SK-N-SH treated with all-trans-retinoic acid at 6 μM for 48 hours (cell line): ENCODE data around the gene WWP2.

Experiments
- ATAC-seq: fragments of 200-7000 bp; cut with Tn5 transposase; 3 replicates; pipeline ENCODE4 v1.9.1; 2020; ENCODE audit warnings: mild to moderate bottlenecking, moderate library complexity
- ARNTL ChIP-seq: fragments of 450-650 bp; formaldehyde crosslinking; IDR thresholded peaks from 2 replicates; pipeline ENCODE4 v1.5.0; 2020; ENCODE audit warnings: low read depth, mild to moderate bottlenecking, moderate library complexity, borderline replicate concordance
- BACH2 ChIP-seq: fragments of 250-450 bp; sonication (Bioruptor Pico); IDR thresholded peaks from 2 replicates; pipeline ENCODE4 v1.9.0; 2021; ENCODE audit warnings: mild to moderate bottlenecking, borderline replicate concordance
- CSDC2 ChIP-seq: fragments of 250-450 bp; sonication (Bioruptor Pico); IDR thresholded peaks from 2 replicates; pipeline ENCODE4 v1.5.0; 2020; ENCODE audit warnings: mild to moderate bottlenecking, moderate library complexity
- ESRRG ChIP-seq: fragments of 250-450 bp; sonication (Bioruptor Pico); IDR thresholded peaks from 2 replicates; pipeline ENCODE4 v1.6.1; 2021; ENCODE audit warnings: mild to moderate bottlenecking
- ISL1 ChIP-seq: fragments of 250-450 bp; sonication (Bioruptor Pico); IDR thresholded peaks from 2 replicates; pipeline ENCODE4 v2.1.2; 2022; ENCODE audit warnings: mild to moderate bottlenecking, moderate library complexity
- OSR1 ChIP-seq: fragments of 250-450 bp; sonication (Bioruptor Pico); IDR thresholded peaks from 2 replicates; pipeline ENCODE4 v1.8.0; 2022; ENCODE audit warnings: moderate library complexity, mild to moderate bottlenecking, inconsistent platforms
- PPARA ChIP-seq: fragments of 250-450 bp; sonication (Bioruptor Pico); IDR thresholded peaks from 2 replicates; pipeline ENCODE4 v1.5.0; 2020; ENCODE audit warnings: mild to moderate bottlenecking, borderline replicate concordance
- RARB ChIP-seq: fragments of 250-450 bp; sonication (Bioruptor Pico); IDR thresholded peaks from 2 replicates; pipeline ENCODE4 v1.8.0; 2021; ENCODE audit warnings: mild to moderate bottlenecking, moderate library complexity
- TCF4 ChIP-seq: fragments of 250-450 bp; sonication (Bioruptor Pico); IDR thresholded peaks from 2 replicates; pipeline ENCODE4 v1.8.0; 2021; ENCODE audit warnings: mild to moderate bottlenecking, moderate library complexity, borderline replicate concordance
- TOX ChIP-seq: fragments of 250-450 bp; sonication (Bioruptor Pico); IDR thresholded peaks from 2 replicates; pipeline ENCODE4 v1.8.0; 2021; ENCODE audit warnings: mild to moderate bottlenecking, moderate library complexity, borderline replicate concordance
- ZC3H10 ChIP-seq: fragments of 250-450 bp; sonication (Bioruptor Pico); IDR thresholded peaks from 2 replicates; pipeline ENCODE4 v1.5.1; 2021; ENCODE audit warnings: mild to moderate bottlenecking, moderate library complexity
- ZFP3 ChIP-seq: fragments of 250-450 bp; sonication (Bioruptor Pico); IDR thresholded peaks from 2 replicates; pipeline ENCODE4 v1.5.0; 2020; ENCODE audit warnings: mild to moderate bottlenecking, moderate library complexity
- ZFP30 ChIP-seq: fragments of 450-650 bp; formaldehyde crosslinking; IDR thresholded peaks from 2 replicates; pipeline ENCODE4 v1.5.0; 2022; ENCODE audit warnings: mild to moderate bottlenecking, moderate library complexity
- ZNF565 ChIP-seq: fragments of 450-650 bp; formaldehyde crosslinking; conservative IDR thresholded peaks from 2 replicates; pipeline ENCODE4 v1.5.0; 2020; ENCODE audit warnings: low read depth, mild to moderate bottlenecking, moderate library complexity
- ZNF70 ChIP-seq: fragments of 450-650 bp; formaldehyde crosslinking; IDR thresholded peaks from 2 replicates; pipeline ENCODE4 v1.5.0; 2020; ENCODE audit warnings: mild to moderate bottlenecking, moderate library complexity
- ZNF8 ChIP-seq: fragments of 450-650 bp; formaldehyde crosslinking; IDR thresholded peaks from 2 replicates; pipeline ENCODE4 v1.5.0; 2020; ENCODE audit warnings: mild to moderate bottlenecking, moderate library complexity
- TF ChIP-seq, protein P1 (sequence below): fragments of 250-450 bp; sonication (Bioruptor Pico); IDR thresholded peaks from 2 replicates; pipeline ENCODE4 v1.8.0; 2021; ENCODE audit warnings: low read depth, mild to moderate bottlenecking, moderate library complexity, borderline replicate concordance
- TF ChIP-seq, protein P2 (sequence below): fragments of 250-450 bp; sonication (Bioruptor Pico); IDR thresholded peaks from 2 replicates; pipeline ENCODE4 v1.5.1; 2021; ENCODE audit warnings: mild to moderate bottlenecking, moderate library complexity
- TF ChIP-seq, protein P3 (sequence below): fragments of 250-450 bp; sonication (Bioruptor Pico); IDR thresholded peaks from 2 replicates; pipeline ENCODE4 v1.8.0; 2020; ENCODE audit warnings: mild to moderate bottlenecking, moderate library complexity, borderline replicate concordance
- TF ChIP-seq, protein P4 (sequence below): fragments of 250-450 bp; sonication (Bioruptor Pico); IDR thresholded peaks from 2 replicates; pipeline ENCODE4 v1.5.0; 2020; ENCODE audit warnings: mild to moderate bottlenecking, moderate library complexity

The WWP2 gene

DNA sequence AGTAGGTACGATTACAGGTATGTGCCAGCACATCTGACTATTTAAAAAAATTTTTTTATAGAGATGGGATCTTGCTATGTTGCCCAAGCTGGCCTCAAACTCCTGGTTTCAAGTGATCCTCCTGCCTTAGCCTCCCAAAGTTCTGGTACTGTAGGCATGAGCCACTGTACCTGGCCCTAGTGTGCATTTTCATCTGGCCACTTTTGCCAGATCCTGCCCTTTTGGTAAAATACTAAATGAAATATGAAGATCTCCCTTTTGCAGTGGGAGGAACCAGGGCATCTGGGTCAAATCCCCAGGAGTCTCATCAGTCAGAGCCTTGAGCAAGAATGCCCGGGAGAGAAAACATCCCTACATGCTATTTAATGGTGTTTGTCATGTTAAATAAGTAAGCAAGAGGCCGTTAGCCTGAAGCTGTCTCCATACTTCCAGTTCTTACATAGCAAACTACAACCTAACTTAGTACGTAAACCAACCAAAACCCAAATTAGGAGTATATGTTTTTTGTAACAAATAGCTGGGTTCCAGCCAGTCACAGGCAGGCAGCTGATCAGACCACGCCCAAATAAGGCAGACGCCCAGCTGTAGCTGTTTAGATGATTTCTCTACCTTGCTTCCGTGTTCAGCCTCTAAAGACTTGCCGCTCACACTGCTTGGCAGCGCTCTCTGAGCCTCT is 142.5 kb downstream of the WWP2 start:
- no peak for TF ChIP-seq RARB (CRISPR knock-in tag)
- no peak for TF ChIP-seq PPARA (CRISPR knock-in tag)
- TF ChIP-seq, protein P1, sequence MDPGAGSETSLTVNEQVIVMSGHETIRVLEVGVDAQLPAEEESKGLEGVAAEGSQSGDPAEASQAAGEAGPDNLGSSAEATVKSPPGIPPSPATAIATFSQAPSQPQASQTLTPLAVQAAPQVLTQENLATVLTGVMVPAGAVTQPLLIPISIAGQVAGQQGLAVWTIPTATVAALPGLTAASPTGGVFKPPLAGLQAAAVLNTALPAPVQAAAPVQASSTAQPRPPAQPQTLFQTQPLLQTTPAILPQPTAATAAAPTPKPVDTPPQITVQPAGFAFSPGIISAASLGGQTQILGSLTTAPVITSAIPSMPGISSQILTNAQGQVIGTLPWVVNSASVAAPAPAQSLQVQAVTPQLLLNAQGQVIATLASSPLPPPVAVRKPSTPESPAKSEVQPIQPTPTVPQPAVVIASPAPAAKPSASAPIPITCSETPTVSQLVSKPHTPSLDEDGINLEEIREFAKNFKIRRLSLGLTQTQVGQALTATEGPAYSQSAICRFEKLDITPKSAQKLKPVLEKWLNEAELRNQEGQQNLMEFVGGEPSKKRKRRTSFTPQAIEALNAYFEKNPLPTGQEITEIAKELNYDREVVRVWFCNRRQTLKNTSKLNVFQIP, result no peak
- TF ChIP-seq, protein P2, sequence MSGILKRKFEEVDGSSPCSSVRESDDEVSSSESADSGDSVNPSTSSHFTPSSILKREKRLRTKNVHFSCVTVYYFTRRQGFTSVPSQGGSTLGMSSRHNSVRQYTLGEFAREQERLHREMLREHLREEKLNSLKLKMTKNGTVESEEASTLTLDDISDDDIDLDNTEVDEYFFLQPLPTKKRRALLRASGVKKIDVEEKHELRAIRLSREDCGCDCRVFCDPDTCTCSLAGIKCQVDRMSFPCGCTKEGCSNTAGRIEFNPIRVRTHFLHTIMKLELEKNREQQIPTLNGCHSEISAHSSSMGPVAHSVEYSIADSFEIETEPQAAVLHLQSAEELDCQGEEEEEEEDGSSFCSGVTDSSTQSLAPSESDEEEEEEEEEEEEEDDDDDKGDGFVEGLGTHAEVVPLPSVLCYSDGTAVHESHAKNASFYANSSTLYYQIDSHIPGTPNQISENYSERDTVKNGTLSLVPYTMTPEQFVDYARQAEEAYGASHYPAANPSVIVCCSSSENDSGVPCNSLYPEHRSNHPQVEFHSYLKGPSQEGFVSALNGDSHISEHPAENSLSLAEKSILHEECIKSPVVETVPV (CRISPR knock-in tag), result no peak
- TF ChIP-seq CSDC2 (CRISPR knock-in tag), result no peak
- TF ChIP-seq ARNTL, result no peak
- TF ChIP-seq, protein P3, sequence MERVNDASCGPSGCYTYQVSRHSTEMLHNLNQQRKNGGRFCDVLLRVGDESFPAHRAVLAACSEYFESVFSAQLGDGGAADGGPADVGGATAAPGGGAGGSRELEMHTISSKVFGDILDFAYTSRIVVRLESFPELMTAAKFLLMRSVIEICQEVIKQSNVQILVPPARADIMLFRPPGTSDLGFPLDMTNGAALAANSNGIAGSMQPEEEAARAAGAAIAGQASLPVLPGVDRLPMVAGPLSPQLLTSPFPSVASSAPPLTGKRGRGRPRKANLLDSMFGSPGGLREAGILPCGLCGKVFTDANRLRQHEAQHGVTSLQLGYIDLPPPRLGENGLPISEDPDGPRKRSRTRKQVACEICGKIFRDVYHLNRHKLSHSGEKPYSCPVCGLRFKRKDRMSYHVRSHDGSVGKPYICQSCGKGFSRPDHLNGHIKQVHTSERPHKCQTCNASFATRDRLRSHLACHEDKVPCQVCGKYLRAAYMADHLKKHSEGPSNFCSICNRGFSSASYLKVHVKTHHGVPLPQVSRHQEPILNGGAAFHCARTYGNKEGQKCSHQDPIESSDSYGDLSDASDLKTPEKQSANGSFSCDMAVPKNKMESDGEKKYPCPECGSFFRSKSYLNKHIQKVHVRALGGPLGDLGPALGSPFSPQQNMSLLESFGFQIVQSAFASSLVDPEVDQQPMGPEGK (CRISPR knock-in tag), result no peak
- no peak for TF ChIP-seq ZNF565 (CRISPR knock-in tag)
- ATAC-seq, result no peak

DNA sequence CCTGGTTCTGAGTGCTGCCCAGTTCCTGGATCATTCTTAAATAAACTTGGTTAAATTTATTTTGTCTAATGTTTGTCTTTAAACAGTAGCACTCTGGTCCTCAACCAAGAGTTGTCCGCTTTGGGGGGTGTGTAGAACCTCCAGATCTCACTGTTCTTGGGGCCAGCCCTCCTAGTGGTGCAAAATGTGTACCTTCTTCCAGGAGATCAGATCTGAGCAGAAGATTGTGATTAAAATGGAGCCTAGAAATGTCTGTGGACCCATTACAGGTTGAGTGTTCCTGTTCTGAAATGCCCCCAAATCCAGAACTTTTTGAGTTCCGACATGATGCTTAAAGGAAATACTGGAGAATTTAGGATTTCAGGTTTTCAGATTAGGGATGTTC is 143.0 kb downstream of the WWP2 start:
- TF ChIP-seq PPARA (CRISPR knock-in tag), result no peak
- no peak for TF ChIP-seq ZC3H10 (CRISPR knock-in tag)
- TF ChIP-seq, protein P4, sequence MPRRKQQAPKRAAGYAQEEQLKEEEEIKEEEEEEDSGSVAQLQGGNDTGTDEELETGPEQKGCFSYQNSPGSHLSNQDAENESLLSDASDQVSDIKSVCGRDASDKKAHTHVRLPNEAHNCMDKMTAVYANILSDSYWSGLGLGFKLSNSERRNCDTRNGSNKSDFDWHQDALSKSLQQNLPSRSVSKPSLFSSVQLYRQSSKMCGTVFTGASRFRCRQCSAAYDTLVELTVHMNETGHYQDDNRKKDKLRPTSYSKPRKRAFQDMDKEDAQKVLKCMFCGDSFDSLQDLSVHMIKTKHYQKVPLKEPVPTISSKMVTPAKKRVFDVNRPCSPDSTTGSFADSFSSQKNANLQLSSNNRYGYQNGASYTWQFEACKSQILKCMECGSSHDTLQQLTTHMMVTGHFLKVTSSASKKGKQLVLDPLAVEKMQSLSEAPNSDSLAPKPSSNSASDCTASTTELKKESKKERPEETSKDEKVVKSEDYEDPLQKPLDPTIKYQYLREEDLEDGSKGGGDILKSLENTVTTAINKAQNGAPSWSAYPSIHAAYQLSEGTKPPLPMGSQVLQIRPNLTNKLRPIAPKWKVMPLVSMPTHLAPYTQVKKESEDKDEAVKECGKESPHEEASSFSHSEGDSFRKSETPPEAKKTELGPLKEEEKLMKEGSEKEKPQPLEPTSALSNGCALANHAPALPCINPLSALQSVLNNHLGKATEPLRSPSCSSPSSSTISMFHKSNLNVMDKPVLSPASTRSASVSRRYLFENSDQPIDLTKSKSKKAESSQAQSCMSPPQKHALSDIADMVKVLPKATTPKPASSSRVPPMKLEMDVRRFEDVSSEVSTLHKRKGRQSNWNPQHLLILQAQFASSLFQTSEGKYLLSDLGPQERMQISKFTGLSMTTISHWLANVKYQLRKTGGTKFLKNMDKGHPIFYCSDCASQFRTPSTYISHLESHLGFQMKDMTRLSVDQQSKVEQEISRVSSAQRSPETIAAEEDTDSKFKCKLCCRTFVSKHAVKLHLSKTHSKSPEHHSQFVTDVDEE (CRISPR knock-in tag), result no peak
- TF ChIP-seq TOX, result no peak
- no peak for TF ChIP-seq ZNF8 (CRISPR knock-in tag)
- TF ChIP-seq, protein P1, result no peak
- no peak for TF ChIP-seq ZFP30 (CRISPR knock-in tag)
- TF ChIP-seq RARB (CRISPR knock-in tag), result no peak
- no peak for TF ChIP-seq ZNF70 (CRISPR knock-in tag)
- TF ChIP-seq TCF4 (CRISPR knock-in tag), result no peak
- no peak for TF ChIP-seq ZNF565 (CRISPR knock-in tag)
- TF ChIP-seq ZFP3, result no peak
- TF ChIP-seq ESRRG (CRISPR knock-in tag), result no peak
- TF ChIP-seq ARNTL, result no peak
- no peak for TF ChIP-seq CSDC2 (CRISPR knock-in tag)
- no peak for TF ChIP-seq BACH2
- no peak for TF ChIP-seq OSR1
- no peak for TF ChIP-seq ISL1 (CRISPR knock-in tag)
- TF ChIP-seq, protein P3 (CRISPR knock-in tag), result no peak
- no peak for ATAC-seq
